ENCODE data around the gene OR9Q1. TPM values are rescaled to one million over a fixed set of nuclear protein-coding genes. Genes with fewer than 3 reads are reported as not detected.

Gene OR9Q1
- total RNA-seq, 1 donor: not detected

DNA sequence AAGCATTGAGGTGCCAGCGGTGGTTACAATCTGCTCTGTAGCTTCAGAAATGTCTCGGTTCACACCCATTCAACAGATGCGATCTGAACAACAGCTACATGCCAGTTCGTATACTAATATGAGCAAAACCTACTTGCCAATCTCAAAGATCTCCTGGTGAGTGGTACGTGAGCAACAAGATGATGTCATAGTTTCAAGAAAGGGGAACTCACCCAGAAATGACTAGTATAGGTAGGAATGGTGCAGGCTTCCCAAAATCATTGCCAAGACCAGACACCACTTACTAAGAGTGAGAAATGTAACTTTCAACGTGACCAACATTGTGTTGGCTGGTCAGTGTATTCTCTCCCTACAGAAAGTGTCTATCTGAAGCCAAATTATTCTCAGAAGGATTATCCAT, 38.1 kb downstream of the OR9Q1 start:
- peak overlapping the region; percentile 47 for H3K27ac ChIP-seq (ENCODE audit: low read depth, low read length)
- no peak overlapping the region for H3K4me3 ChIP-seq (ENCODE audit: insufficient read depth, low read length)
- no peak overlapping the region for H2AFZ ChIP-seq (ENCODE audit: low read length)
- peak; percentile 55 for DNase-seq (ENCODE audit: insufficient read length, low spot score, missing footprints)
- no peaks in the 10 kb centered on the region for H3K9me3 ChIP-seq (ENCODE audit: low read depth, low read length)
- H3K36me3 ChIP-seq (ENCODE audit: insufficient read depth, low read length): no peaks in the 10 kb centered on the region
- H4K20me1 ChIP-seq (ENCODE audit: insufficient read depth, low read length): no peaks in the 10 kb centered on the region
- no peaks in the 10 kb centered on the region for H3K27me3 ChIP-seq (ENCODE audit: insufficient read depth, low read length)
- peaks cover 15% of the 10 kb centered on the region for H3K4me1 ChIP-seq (ENCODE audit: insufficient read depth, low read length)
- H3K4me2 ChIP-seq (ENCODE audit: insufficient read depth, low read length): peak overlapping the region; percentile 32
- TF ChIP-seq, protein P1, sequence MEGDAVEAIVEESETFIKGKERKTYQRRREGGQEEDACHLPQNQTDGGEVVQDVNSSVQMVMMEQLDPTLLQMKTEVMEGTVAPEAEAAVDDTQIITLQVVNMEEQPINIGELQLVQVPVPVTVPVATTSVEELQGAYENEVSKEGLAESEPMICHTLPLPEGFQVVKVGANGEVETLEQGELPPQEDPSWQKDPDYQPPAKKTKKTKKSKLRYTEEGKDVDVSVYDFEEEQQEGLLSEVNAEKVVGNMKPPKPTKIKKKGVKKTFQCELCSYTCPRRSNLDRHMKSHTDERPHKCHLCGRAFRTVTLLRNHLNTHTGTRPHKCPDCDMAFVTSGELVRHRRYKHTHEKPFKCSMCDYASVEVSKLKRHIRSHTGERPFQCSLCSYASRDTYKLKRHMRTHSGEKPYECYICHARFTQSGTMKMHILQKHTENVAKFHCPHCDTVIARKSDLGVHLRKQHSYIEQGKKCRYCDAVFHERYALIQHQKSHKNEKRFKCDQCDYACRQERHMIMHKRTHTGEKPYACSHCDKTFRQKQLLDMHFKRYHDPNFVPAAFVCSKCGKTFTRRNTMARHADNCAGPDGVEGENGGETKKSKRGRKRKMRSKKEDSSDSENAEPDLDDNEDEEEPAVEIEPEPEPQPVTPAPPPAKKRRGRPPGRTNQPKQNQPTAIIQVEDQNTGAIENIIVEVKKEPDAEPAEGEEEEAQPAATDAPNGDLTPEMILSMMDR (IDR thresholded peaks at IDR 0.05; ENCODE audit: extremely low read depth, low read depth, low read length): no peak
- no peaks in the 10 kb centered on the region for H3K79me2 ChIP-seq (ENCODE audit: insufficient read depth, low read length)

DNA sequence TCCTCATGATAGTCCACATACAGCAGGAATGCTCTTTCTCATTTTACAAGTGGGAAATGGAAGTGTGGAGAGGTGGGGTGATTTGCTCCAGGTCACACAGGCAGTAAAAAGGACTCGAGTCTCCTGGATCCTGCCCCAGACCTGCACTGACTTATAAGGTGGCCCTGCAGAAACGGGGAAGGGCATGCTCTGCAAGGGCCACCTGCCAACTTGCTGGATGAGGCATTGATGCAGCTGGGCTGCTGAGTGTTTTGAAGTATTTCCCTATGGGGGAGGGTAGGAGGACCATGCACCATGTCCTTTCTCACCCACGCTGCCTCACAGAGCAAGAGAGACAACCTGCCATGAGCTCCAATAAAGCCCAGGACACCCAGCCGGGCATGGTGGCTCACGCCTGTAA, 44.0 kb downstream of the OR9Q1 start:
- H3K9me3 ChIP-seq (ENCODE audit: low read depth, low read length): no peaks in the 10 kb centered on the region
- no peak overlapping the region for H3K4me2 ChIP-seq (ENCODE audit: insufficient read depth, low read length)
- H3K27me3 ChIP-seq (ENCODE audit: insufficient read depth, low read length): no peaks in the 10 kb centered on the region
- no peak overlapping the region for H3K27ac ChIP-seq (ENCODE audit: low read depth, low read length)
- H3K4me3 ChIP-seq (ENCODE audit: insufficient read depth, low read length): no peak overlapping the region
- no peaks in the 10 kb centered on the region for H3K79me2 ChIP-seq (ENCODE audit: insufficient read depth, low read length)
- no peaks in the 10 kb centered on the region for H3K36me3 ChIP-seq (ENCODE audit: insufficient read depth, low read length)
- no peaks in the 10 kb centered on the region for H4K20me1 ChIP-seq (ENCODE audit: insufficient read depth, low read length)
- TF ChIP-seq, protein P1 (IDR thresholded peaks at IDR 0.05; ENCODE audit: extremely low read depth, low read depth, low read length): no peak
- peak; percentile 1 for DNase-seq (ENCODE audit: insufficient read length, low spot score, missing footprints)
- no peaks in the 10 kb centered on the region for H3K4me1 ChIP-seq (ENCODE audit: insufficient read depth, low read length)
- H2AFZ ChIP-seq (ENCODE audit: low read length): no peak overlapping the region

DNA sequence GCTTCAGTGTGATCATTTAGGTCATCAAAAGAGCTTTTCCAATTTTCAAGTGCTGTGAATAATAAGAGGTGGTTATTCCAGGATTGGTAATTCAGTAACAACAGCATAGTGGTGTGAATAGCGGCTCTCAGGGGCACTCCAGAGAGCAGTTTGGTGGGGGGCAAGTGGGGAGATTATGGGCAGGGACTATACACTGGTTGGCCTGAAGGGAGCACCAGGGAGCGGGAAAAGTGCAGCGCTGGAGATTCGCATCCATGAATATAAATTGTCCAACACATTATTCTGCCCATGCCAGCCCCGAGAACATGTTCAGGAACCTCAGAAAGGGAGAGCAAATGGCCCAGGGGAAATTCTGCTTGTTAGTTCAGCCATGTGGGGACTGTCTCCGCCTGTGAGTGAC, 45.0 kb downstream of the OR9Q1 start:
- H3K9me3 ChIP-seq (ENCODE audit: low read depth, low read length): no peaks in the 10 kb centered on the region
- H3K79me2 ChIP-seq (ENCODE audit: insufficient read depth, low read length): no peaks in the 10 kb centered on the region
- TF ChIP-seq, protein P1 (IDR thresholded peaks at IDR 0.05; ENCODE audit: extremely low read depth, low read depth, low read length): no peak

DNA sequence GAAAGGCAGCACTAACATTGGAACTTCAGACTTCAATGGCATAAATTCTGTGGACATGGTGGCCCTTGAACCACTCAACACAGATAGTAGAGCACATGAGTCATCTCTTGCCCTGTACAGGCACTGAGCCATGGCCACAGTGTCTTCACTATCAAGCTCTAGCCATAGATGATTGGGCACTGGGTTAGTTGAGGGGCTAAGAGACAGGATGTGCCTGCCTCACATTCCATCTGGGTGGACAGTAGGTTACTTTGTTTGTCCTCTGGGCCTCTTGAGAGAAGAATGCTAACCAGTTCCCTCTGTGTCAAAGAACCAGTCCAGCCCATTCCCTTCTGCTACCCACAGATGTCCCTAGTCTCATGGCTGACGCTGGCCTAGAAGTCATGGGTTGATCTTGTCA, 46.9 kb downstream of the OR9Q1 start:
- Histone ChIP-seq H4K20me1 (ENCODE audit: insufficient read depth, low read length) (no peaks in the 10 kb centered on the region), H3K79me2 (ENCODE audit: insufficient read depth, low read length) (no peaks in the 10 kb centered on the region), H2AFZ (ENCODE audit: low read length) (no peak overlapping the region), H3K4me2 (ENCODE audit: insufficient read depth, low read length) (no peak overlapping the region), H3K36me3 (ENCODE audit: insufficient read depth, low read length) (no peaks in the 10 kb centered on the region), H3K27ac (ENCODE audit: low read depth, low read length) (no peak overlapping the region), H3K27me3 (ENCODE audit: insufficient read depth, low read length) (no peaks in the 10 kb centered on the region), H3K9me3 (ENCODE audit: low read depth, low read length) (no peaks in the 10 kb centered on the region), H3K4me3 (ENCODE audit: insufficient read depth, low read length) (no peak overlapping the region), H3K4me1 (ENCODE audit: insufficient read depth, low read length) (no peaks in the 10 kb centered on the region)
- no peak for DNase-seq (ENCODE audit: insufficient read length, low spot score, missing footprints)
- TF ChIP-seq, protein P1 (IDR thresholded peaks at IDR 0.05; ENCODE audit: extremely low read depth, low read depth, low read length): no peak

More for the DNA sequence above, 45.0 kb downstream of the OR9Q1 start:
- H3K4me1 ChIP-seq (ENCODE audit: insufficient read depth, low read length): no peaks in the 10 kb centered on the region
- H3K4me3 ChIP-seq (ENCODE audit: insufficient read depth, low read length): no peak overlapping the region
- no peaks in the 10 kb centered on the region for H4K20me1 ChIP-seq (ENCODE audit: insufficient read depth, low read length)
- H3K27me3 ChIP-seq (ENCODE audit: insufficient read depth, low read length): no peaks in the 10 kb centered on the region
- H2AFZ ChIP-seq (ENCODE audit: low read length): no peak overlapping the region
- no peak for DNase-seq (ENCODE audit: insufficient read length, low spot score, missing footprints)
- no peaks in the 10 kb centered on the region for H3K36me3 ChIP-seq (ENCODE audit: insufficient read depth, low read length)
- H3K4me2 ChIP-seq (ENCODE audit: insufficient read depth, low read length): no peak overlapping the region
- no peak overlapping the region for H3K27ac ChIP-seq (ENCODE audit: low read depth, low read length)
